ENCODE data around the gene RBM33. TPM values are rescaled to one million over a fixed set of nuclear protein-coding genes. Genes with fewer than 3 reads are reported as not detected.

RBM33 gene
- total and polyA plus RNA-seq, 2 of the 13 experiments (the other 11 are each of a cell fraction or from before 2014, with no cell fraction given): 12.4 to 28.9 TPM

GRCh38 chr7:155618708-155619633 lies 25.5 kb upstream of the RBM33 start (continued):
- peak; percentile 54; the same call in 1 of the 2 replicates for TF ChIP-seq ATF2 (CRISPR knock-in tag; IDR thresholded peaks at IDR 0.05)
- no peak for TF ChIP-seq SNRNP70 (IDR thresholded peaks at IDR 0.05; ENCODE audit: low read depth, low read length)
- TF ChIP-seq MIER2 (CRISPR knock-in tag; IDR thresholded peaks at IDR 0.05): 0 out of 2 replicates have a peak, but pooled peaks have one; percentile 27
- no peak for TF ChIP-seq PRDM4 (CRISPR knock-in tag; IDR thresholded peaks at IDR 0.05; ENCODE audit: borderline replicate concordance)
- no peak for TF ChIP-seq ZNF225 (CRISPR knock-in tag; IDR thresholded peaks at IDR 0.05)
- TF ChIP-seq ZNF740 (CRISPR knock-in tag; IDR thresholded peaks at IDR 0.05): no peak
- TF ChIP-seq HOXA5 (CRISPR knock-in tag; IDR thresholded peaks at IDR 0.05): peak; percentile 85
- TF ChIP-seq JUNB (CRISPR knock-in tag; IDR thresholded peaks at IDR 0.05; ENCODE audit: borderline replicate concordance): no peak; the same call in 1 of the 2 replicates
- peak; percentile 3 for TF ChIP-seq JARID2 (CRISPR knock-in tag; IDR thresholded peaks at IDR 0.05; ENCODE audit: insufficient replicate concordance)
- TF ChIP-seq ZNF101 (CRISPR knock-in tag; IDR thresholded peaks at IDR 0.05; ENCODE audit: borderline replicate concordance, low read depth): no peak
- no peak for TF ChIP-seq RFX1 (IDR thresholded peaks at IDR 0.05)
- no peak; the same call in 1 of the 2 replicates for TF ChIP-seq ZBTB7B (CRISPR knock-in tag; IDR thresholded peaks at IDR 0.05)
- TF ChIP-seq ARID5B (CRISPR knock-in tag; IDR thresholded peaks at IDR 0.05): peak; percentile 86
- peak; percentile 84 for TF ChIP-seq ZNF331 (CRISPR knock-in tag; IDR thresholded peaks at IDR 0.05)
- TF ChIP-seq ZFP1 (CRISPR knock-in tag; IDR thresholded peaks at IDR 0.05): no peak; the same call in 1 of the 2 replicates
- TF ChIP-seq ZNF777 (CRISPR knock-in tag; IDR thresholded peaks at IDR 0.05): peak; percentile 83
- no peak for TF ChIP-seq ZNF790 (CRISPR knock-in tag; IDR thresholded peaks at IDR 0.05; ENCODE audit: borderline replicate concordance)
- TF ChIP-seq ZNF430 (CRISPR knock-in tag; IDR thresholded peaks at IDR 0.05): 0 out of 2 replicates have a peak, but pooled peaks have one; percentile 47
- peak; percentile 52; the same call in 1 of the 2 replicates for TF ChIP-seq ZBTB34 (CRISPR knock-in tag; IDR thresholded peaks at IDR 0.05)
- TF ChIP-seq HOXD1 (CRISPR knock-in tag; IDR thresholded peaks at IDR 0.05): peak; percentile 43; the same call in 1 of the 2 replicates
